Ovary (tissue), 3 donors: ENCODE data around the gene GPR156.

Source experiments
- EP300 ChIP-seq: sonication (generic); formaldehyde crosslinking; IDR thresholded peaks from one replicate; pipeline ENCODE4 v1.6.1; 2017; ENCODE audit warnings: antibody characterized with exemption
- POLR2A ChIP-seq: fragments of 450-650 bp; IDR thresholded peaks from one replicate; pipeline ENCODE4 v1.6.1; 2017; ENCODE audit warnings: antibody characterized with exemption, mild to moderate bottlenecking, moderate library complexity
- TF ChIP-seq, protein P1 (sequence below), 3 donors: fragments of 450-650 bp in 2 of 3; fragments of 200-600 bp in 1 of 3; IDR thresholded peaks; one replicate each; pipeline versions ENCODE4 v1.5.1 to v1.8.0; 2016 to 2022; ENCODE audit warnings: antibody characterized with exemption in 3 of 3, mild to moderate bottlenecking in 1 of 3
- donor health status: DM: no; HTN: no; CAD: no.

DNA sequence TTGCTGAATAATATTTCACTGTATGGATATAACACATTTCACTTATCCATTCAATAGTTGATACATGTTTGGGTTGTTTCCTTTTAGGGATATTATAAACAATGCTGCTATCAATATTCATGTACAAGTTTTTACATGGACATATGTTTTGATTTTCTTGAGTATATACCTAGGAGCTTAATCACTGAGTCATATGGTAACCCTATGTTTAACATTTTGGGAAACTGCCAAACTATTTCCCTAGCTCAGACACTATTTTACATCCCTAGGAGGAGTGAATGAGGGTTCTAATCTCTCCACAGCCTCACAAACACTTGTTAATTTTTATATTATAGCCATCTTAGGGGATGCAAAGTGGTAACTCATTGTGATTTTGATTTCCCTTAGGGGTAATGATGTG, 66.0 kb downstream of the GPR156 start:
- TF ChIP-seq, protein P1, sequence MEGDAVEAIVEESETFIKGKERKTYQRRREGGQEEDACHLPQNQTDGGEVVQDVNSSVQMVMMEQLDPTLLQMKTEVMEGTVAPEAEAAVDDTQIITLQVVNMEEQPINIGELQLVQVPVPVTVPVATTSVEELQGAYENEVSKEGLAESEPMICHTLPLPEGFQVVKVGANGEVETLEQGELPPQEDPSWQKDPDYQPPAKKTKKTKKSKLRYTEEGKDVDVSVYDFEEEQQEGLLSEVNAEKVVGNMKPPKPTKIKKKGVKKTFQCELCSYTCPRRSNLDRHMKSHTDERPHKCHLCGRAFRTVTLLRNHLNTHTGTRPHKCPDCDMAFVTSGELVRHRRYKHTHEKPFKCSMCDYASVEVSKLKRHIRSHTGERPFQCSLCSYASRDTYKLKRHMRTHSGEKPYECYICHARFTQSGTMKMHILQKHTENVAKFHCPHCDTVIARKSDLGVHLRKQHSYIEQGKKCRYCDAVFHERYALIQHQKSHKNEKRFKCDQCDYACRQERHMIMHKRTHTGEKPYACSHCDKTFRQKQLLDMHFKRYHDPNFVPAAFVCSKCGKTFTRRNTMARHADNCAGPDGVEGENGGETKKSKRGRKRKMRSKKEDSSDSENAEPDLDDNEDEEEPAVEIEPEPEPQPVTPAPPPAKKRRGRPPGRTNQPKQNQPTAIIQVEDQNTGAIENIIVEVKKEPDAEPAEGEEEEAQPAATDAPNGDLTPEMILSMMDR (IDR thresholded peaks at IDR 0.05) = no peak
- TF ChIP-seq POLR2A (no peak), EP300 (no peak)
